A549 (cell line): ENCODE results near the gene ZNF700.

Source experiments
- BHLHE40 ChIP-seq: IDR thresholded peaks from 2 replicates; pipeline ENCODE4 v1.6.1; 2012; ENCODE audit warnings: low read depth, low read length, inconsistent platforms
- GATA3 ChIP-seq: IDR thresholded peaks from 2 replicates; pipeline ENCODE4 v1.6.1; 2012; ENCODE audit warnings: borderline replicate concordance
- HDAC2 ChIP-seq: fragments of 200-600 bp; sonication (generic); IDR thresholded peaks from 2 replicates; pipeline ENCODE4 v1.6.1; 2016
- JUNB ChIP-seq: fragments of >200 bp; sonication (Bioruptor Twin); formaldehyde crosslinking; IDR thresholded peaks from 2 replicates; pipeline ENCODE4 v1.6.1; 2016
- KDM1A ChIP-seq: fragments of 200-600 bp; sonication (generic); IDR thresholded peaks from 2 replicates; pipeline ENCODE4 v1.6.1; 2016; ENCODE audit warnings: low read depth, mild to moderate bottlenecking
- MAFK ChIP-seq: fragments of 450-650 bp; IDR thresholded peaks from 2 replicates; pipeline ENCODE4 v1.6.1; 2014; ENCODE audit not compliant: partially characterized antibody
- POLR2A ChIP-seq: IDR thresholded peaks from 2 replicates; pipeline ENCODE4 v1.6.1; 2012; ENCODE audit warnings: mild to moderate bottlenecking, low read length
- RARB ChIP-seq: fragments of 250-450 bp; sonication (Bioruptor Pico); IDR thresholded peaks from 2 replicates; pipeline ENCODE4 v1.8.0; 2021; ENCODE audit warnings: mild to moderate bottlenecking, moderate library complexity
- SMC3 ChIP-seq: fragments of >200 bp; sonication (Bioruptor Twin); formaldehyde crosslinking; IDR thresholded peaks from 3 replicates; pipeline ENCODE4 v1.6.1; 2018; ENCODE audit warnings: inconsistent platforms
- TF ChIP-seq, protein P1 (sequence below): IDR thresholded peaks from 2 replicates; pipeline ENCODE4 v1.6.1; 2012
- TF ChIP-seq, protein P2 (sequence below): fragments of >200 bp; sonication (Bioruptor Twin); formaldehyde crosslinking; IDR thresholded peaks from 3 replicates; pipeline ENCODE4 v1.5.1; 2016
- TF ChIP-seq, protein P3 (sequence below): IDR thresholded peaks from 2 replicates; pipeline ENCODE4 v1.6.1; 2012
- TF ChIP-seq, protein P4 (sequence below): IDR thresholded peaks from 2 replicates; pipeline ENCODE4 v1.6.1; 2012; ENCODE audit warnings: low read depth, borderline replicate concordance
- TF ChIP-seq, protein P5 (sequence below): fragments of 150-350 bp; IDR thresholded peaks from 2 replicates; pipeline ENCODE4 v1.6.1; 2014; ENCODE audit warnings: low read depth, mild to moderate bottlenecking, low read length

DNA sequence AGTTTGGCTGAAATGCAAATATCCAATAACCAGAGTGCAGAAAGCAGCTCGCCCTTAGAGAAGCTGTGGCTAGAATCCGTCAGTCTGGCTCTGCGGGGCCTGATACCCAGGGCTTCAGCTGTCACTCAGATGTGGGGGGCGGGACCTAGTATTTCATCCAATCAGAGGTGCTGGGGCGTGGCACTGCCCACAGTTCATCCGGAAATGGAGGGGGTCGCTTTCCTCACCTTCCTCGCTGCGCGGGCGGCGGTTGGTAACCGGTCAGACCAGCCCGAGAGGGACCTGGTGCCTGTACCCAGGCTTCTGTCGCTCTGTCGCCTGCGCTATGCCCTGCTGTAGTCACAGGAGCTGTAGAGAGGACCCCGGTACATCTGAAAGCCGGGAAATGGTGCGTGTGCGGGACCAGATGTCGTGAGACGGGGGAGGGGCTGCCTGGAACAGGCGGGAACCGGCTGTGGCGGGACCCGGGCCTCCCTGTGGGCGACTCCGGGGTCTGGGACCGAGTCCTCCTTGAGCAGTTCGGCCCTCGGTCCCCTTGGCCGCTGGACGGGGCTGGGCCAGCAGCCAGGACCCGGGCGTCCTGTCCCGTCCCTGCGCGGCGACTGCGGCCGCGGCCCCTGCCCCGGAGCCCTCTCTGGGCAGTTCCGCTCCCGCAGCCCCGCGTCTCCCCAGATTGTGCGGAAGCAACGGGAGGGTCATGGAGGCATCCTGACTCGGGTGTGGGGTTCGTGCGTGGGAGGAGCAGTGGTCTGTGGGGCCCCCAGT is at the start of gene ZNF700:
- TF ChIP-seq, protein P1, sequence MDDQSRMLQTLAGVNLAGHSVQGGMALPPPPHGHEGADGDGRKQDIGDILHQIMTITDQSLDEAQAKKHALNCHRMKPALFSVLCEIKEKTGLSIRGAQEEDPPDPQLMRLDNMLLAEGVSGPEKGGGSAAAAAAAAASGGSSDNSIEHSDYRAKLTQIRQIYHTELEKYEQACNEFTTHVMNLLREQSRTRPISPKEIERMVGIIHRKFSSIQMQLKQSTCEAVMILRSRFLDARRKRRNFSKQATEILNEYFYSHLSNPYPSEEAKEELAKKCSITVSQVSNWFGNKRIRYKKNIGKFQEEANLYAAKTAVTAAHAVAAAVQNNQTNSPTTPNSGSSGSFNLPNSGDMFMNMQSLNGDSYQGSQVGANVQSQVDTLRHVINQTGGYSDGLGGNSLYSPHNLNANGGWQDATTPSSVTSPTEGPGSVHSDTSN: no peak
- TF ChIP-seq, protein P2, sequence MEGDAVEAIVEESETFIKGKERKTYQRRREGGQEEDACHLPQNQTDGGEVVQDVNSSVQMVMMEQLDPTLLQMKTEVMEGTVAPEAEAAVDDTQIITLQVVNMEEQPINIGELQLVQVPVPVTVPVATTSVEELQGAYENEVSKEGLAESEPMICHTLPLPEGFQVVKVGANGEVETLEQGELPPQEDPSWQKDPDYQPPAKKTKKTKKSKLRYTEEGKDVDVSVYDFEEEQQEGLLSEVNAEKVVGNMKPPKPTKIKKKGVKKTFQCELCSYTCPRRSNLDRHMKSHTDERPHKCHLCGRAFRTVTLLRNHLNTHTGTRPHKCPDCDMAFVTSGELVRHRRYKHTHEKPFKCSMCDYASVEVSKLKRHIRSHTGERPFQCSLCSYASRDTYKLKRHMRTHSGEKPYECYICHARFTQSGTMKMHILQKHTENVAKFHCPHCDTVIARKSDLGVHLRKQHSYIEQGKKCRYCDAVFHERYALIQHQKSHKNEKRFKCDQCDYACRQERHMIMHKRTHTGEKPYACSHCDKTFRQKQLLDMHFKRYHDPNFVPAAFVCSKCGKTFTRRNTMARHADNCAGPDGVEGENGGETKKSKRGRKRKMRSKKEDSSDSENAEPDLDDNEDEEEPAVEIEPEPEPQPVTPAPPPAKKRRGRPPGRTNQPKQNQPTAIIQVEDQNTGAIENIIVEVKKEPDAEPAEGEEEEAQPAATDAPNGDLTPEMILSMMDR: no peak
- TF ChIP-seq RARB (CRISPR knock-in tag) (no peak), SMC3 (no peak), JUNB (no peak), HDAC2 (no peak), POLR2A (no peak), GATA3 (no peak), BHLHE40 (no peak), KDM1A (no peak), MAFK (no peak)
- TF ChIP-seq, protein P3, sequence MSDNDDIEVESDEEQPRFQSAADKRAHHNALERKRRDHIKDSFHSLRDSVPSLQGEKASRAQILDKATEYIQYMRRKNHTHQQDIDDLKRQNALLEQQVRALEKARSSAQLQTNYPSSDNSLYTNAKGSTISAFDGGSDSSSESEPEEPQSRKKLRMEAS: no peak
- TF ChIP-seq, protein P4, sequence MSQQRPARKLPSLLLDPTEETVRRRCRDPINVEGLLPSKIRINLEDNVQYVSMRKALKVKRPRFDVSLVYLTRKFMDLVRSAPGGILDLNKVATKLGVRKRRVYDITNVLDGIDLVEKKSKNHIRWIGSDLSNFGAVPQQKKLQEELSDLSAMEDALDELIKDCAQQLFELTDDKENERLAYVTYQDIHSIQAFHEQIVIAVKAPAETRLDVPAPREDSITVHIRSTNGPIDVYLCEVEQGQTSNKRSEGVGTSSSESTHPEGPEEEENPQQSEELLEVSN: no peak
- TF ChIP-seq, protein P5, sequence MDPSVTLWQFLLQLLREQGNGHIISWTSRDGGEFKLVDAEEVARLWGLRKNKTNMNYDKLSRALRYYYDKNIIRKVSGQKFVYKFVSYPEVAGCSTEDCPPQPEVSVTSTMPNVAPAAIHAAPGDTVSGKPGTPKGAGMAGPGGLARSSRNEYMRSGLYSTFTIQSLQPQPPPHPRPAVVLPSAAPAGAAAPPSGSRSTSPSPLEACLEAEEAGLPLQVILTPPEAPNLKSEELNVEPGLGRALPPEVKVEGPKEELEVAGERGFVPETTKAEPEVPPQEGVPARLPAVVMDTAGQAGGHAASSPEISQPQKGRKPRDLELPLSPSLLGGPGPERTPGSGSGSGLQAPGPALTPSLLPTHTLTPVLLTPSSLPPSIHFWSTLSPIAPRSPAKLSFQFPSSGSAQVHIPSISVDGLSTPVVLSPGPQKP: no peak
